NCI-H446 treated with DMSO at 0.1 percent for 48 hours (cell line): ENCODE data around the gene TTLL8.
"Not testable (repeated sequence)": the region's sequence is repeated elsewhere in the genome, so short reads cannot be mapped to it uniquely, and the experiment has no call there.

ENCODE experiments used
- DNase-seq: peaks from one replicate; lab custom pipeline; 2025; lab: John Stamatoyannopoulos, UW

TTLL8 gene

DNA sequence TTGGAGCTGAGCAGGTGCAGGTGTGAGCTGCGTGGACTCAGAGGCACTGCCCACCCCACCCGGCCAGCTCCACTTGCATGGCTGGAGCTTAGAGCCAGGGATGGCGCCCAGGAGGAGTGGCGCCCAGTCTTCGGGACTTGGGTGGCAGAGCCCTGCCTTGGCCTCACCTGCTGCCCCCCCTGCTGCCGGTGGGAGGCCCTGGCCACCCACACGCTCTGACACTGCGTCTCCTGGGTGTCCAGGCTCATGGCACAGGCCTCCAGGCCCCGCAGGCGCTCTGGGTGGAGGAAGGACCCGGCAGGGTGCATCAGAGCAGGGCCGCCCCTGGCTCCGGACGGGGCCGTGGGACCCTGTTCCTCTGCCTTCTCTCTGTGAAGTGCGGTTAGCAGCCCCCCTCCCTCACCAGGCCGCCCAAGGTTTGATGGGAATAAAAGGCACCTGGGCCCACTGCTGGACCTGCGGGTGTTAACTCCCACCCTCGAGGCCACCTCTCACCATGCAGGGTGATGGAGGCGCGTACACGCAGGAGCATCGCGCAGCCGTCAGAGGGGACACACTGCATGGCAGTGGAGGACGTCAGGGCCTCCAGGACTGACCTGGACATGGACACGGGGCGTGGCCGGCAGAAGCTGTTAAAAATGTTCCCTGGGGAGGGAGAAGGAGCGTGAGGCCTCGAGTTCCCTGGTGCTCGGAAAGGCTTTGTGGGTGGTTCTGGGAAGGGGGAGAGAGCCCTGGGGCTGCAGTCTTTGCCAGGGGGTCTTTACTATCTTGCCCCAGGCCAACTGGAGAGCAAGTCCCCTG is 57.3 kb downstream of the TTLL8 start:
- no peak for DNase-seq

- DNase-seq = no peak
Measured at GRCh38 chr22:49999946-50000586, 58.0 kb downstream of the TTLL8 start.

GRCh38 chr22:49999063-49999945 is 58.8 kb downstream of the TTLL8 start:
- no peak for DNase-seq

DNA sequence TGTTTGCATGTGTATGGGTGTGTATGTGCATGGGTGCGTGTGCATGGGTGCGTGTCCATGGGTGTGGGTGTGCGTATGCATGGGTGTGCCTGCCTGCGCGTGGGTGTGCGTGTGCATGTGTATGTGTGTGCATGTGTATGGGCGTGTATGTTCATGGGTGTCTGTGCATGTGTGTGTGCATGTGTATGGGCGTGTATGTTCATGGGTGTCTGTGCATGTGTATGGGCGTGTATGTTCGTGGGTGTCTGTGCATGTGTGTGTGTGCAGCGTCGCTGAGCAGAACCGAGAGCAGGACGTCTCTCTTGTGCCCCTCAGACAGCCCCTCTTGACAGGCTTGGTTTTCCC is 59.4 kb downstream of the TTLL8 start:
- no peak for DNase-seq

GRCh38 chr22:49997932-49998717 is 60.0 kb downstream of the TTLL8 start:
- DNase-seq = no peak

DNA sequence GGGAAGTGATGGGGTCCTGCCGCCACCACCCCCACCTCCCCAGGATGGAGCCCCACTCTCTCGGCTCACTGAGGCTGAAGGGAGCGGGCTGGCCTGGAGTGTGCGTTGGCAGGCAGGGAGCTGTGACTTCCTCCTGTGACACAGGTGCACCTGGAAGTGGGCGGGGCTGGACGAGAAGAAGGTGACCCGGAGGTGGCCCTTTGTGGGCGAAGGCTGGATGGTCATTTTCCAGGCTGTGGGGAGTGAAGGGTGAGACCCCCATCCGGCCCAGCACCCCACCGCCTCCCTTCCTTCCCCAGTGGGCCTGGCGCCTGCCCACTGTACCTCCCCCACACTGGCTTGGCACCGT is 60.9 kb downstream of the TTLL8 start:
- DNase-seq = no peak

DNA sequence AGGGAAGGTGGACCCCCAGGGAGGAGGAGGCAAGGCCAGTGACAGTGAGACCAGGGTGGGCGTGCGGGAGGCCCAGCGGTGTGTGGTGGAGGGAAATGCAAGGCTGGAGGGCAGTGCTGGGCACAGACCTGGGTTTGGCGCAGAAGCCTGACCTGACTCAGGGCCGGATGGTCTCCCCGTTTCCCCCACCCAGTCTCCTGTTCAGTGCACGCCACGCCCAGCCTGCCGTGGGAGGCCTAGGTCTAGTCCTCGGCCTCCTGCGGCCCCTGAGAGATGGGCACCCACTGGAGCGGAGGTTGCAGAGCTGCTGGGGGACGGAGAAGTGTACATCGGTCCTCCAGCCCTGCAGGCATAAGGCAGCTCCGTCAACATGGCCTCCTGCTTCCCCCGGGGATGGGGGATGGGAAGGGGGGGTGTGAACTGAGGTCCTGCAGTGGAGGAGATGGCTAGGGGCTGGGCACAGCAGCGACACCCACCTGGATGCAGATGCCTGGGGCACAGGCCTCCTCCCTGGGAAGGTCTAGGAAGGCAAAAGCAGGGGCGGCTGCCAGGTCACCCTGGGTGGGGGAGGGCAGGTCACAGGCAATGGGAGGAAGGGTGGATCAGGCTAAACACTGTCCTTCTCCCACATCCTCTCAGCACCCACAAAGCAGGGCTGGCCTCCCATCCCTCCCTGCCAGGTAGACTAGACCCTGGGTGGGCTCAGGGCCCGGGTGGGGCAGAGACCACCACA is 61.4 kb downstream of the TTLL8 start:
- no peak for DNase-seq

- no peak for DNase-seq
Measured at GRCh38 chr22:49996119-49996517, 62.0 kb downstream of the TTLL8 start.

GRCh38 chr22:49995361-49996118 is 62.6 kb downstream of the TTLL8 start:
- no peak for DNase-seq

- DNase-seq = no peak
Measured at GRCh38 chr22:49995041-49995360, 63.1 kb downstream of the TTLL8 start.

DNA sequence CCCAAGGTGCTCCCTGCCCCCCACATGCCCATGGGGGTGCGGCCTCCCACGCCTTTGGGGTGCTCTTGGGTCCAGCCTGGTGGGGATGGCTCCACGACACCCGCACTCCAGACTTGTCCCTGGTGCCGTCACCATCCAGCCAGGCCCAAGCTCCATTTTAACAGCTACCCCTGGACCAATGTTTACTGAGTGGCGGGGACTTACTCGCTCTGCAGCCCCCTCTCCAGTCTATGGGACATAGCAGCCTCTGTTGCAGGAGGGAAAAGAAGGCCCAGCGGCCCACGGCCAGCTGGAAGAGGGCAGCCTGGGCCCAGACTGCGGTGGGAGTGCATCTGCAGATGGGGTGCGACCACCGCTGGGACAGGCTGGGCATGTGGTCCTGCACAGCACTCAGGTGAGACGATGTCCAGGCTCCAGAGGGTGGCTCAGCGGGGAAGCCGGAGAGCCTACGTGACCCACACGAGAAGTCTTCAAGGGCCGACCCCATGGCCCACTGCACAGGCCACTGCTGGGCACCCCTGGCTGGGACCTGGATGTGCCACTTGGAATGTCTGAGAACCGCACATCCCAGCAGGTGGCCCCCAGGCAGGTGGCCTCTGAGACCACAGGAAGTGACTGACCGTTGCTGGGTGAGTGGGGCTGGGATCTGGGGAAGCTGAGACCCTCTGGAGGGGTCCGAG is 63.6 kb downstream of the TTLL8 start:
- no peak for DNase-seq

DNA sequence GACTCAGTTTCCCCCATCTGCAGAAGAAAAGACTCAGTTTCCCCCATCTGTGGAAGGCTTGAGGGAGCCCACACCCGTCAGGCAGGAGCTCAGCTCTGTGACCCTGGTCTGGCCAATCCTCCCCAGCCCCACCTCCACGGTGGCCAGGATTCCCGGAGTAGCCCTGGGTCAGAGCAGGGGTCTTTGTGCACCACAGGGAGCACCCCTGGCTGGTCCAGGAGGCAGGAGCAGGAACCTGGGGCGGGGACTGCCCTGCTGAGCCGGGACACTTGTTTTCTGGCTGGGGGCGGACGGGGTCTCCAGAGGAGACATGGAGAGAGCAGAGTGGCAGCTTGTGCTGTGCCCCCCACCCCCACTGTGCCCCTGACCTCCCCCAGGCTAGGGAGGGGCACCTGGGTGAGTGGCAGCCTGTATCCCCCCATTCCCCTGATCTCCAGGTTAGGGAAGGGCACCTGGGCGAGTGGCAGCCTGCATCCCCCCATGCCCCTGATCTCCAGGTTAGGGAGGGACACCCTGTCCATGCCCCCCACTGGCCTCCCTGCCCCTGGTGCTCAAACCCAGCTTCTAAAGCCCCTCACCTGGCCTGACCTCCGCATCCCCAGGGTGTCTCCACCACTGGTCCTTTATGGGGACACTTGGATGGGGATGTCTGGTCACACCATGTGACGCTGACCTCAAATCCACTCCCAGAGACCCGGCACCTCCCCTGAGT is 64.3 kb downstream of the TTLL8 start:
- no peak for DNase-seq

DNA sequence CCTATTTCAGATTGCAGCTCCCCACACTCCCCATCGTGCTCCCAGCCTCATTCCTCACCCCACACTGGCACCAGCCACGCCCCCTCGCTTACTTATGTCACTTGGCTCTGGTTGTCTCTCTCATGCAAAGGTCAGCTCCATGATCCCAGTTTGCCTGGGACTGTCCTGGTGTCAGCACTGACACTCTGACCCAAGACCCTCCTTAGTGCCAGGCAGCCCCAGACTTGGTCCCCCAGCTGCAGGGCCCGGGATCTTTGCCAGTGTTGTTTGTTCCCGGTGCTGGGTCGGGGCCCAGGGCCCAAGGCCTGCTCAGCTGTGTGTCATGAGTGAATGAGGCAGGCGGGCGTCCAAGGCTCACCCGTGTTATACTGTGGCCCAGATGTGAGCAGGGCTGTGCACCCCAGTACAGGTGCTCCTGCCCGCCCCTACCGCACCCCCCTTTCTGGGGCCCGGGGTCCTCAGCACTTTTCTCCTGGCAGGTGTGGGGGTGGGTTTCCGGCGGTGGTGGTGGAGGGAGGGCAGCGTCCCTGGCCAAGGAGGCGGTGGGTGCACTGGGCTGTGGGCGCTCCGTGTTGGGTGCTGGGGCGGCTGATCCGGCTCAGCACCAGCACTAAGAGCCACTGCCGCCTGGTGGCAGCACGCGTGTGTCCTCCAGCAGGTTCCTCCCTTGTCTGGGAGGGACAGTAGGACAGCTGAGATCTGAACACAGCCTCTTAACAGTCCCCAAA is 65.0 kb downstream of the TTLL8 start:
- DNase-seq = no peak

- no peak for DNase-seq
Measured at GRCh38 chr22:49991907-49992533, 66.1 kb downstream of the TTLL8 start.

DNA sequence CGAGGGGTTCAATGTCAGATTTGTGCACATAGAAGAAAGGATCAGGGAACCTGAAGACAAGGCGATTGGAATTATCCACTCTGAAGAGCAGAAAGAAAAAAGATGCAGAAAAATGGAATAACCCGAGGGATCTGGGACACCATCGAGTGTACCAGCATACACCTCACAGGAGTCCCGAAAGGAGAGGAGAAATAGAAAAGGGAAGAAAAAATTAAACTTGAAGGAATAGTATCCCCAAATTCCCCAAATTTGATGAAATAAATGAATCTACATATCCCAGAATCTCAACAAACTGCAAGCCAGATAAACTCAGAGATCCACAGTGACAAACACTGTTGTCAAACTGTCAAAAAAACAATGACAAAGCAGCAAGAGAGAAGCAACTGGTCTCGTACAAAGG is 66.9 kb downstream of the TTLL8 start:
- no peak for DNase-seq

DNA sequence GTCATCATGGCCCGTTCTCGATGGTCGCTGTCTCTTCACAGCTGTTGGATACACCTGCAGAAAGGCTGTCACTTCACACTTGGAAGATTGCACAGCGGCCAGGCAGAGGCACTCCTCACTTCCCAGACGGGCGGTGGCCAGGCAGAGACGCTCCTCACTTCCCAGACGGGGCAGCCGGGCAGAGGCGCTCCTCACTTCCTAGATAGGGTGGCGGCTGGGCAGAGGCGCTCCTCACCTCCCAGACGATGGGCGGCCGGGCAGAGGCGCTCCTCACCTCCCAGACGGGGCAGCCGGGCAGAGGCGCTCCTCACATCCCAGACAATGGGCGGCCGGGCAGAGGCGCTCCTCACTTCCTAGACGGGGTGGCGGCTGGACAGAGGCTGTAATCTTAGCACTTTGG is 68.3 kb downstream of the TTLL8 start:
- DNase-seq = not testable (repeated sequence)

- no peak for DNase-seq
Measured at GRCh38 chr22:49986325-49986724, 71.8 kb downstream of the TTLL8 start.
